A549 (cell line): Measurements from ENCODE around the gene S100A10.

ENCODE experiments used
- CBX2 ChIP-seq: fragments of 200-600 bp; sonication (generic); IDR thresholded peaks from 2 replicates; pipeline ENCODE4 v1.6.1; 2016; ENCODE audit warnings: low read depth, mild to moderate bottlenecking, borderline replicate concordance
- CEBPB ChIP-seq, 2 experiments: fragments of >200 bp in 1 of 2; sonication (Bioruptor Twin) in 1 of 2; formaldehyde crosslinking in 1 of 2; IDR thresholded peaks; 2 replicates each; pipeline ENCODE4 v1.6.1; 2012 to 2016
- CHD2 ChIP-seq: fragments of 150-350 bp; IDR thresholded peaks from 2 replicates; pipeline ENCODE4 v1.6.1; 2014; ENCODE audit warnings: low read length; ENCODE audit not compliant: partially characterized antibody
- CTCF ChIP-seq: fragments of >200 bp; sonication (Bioruptor Twin); formaldehyde crosslinking; IDR thresholded peaks from 3 replicates; pipeline ENCODE4 v1.5.1; 2016
- EP300 ChIP-seq, 2 experiments: fragments of >200 bp; sonication (Bioruptor Twin); formaldehyde crosslinking; IDR thresholded peaks; 2 replicates in 1 of 2; 3 replicates in 1 of 2; pipeline ENCODE4 v1.6.1; 2016 to 2017
- MAFK ChIP-seq: fragments of 450-650 bp; IDR thresholded peaks from 2 replicates; pipeline ENCODE4 v1.6.1; 2014; ENCODE audit not compliant: partially characterized antibody
- MAZ ChIP-seq: fragments of 150-350 bp; IDR thresholded peaks from 2 replicates; pipeline ENCODE4 v1.6.1; 2014; ENCODE audit warnings: antibody characterized with exemption, low read depth, low read length, borderline replicate concordance
- NPAS2 ChIP-seq: fragments of 250-450 bp; sonication (Bioruptor Pico); IDR thresholded peaks from 2 replicates; pipeline ENCODE4 v1.8.0; 2022; ENCODE audit warnings: mild to moderate bottlenecking, moderate library complexity, borderline replicate concordance
- PHF8 ChIP-seq: fragments of 200-600 bp; sonication (generic); IDR thresholded peaks from 2 replicates; pipeline ENCODE4 v1.6.1; 2016; ENCODE audit warnings: low read depth, mild to moderate bottlenecking, antibody characterized with exemption, moderate library complexity, borderline replicate concordance
- POLR2A ChIP-seq: IDR thresholded peaks from 2 replicates; pipeline ENCODE4 v1.6.1; 2012; ENCODE audit warnings: mild to moderate bottlenecking, low read length
- RAD21 ChIP-seq, 2 experiments: fragments of >200 bp in 1 of 2; sonication (Bioruptor Twin) in 1 of 2; formaldehyde crosslinking in 1 of 2; IDR thresholded peaks in 1 of 2; conservative IDR thresholded peaks in 1 of 2; 2 replicates in 1 of 2; 3 replicates in 1 of 2; pipeline ENCODE4 v1.6.1; 2012 to 2018; ENCODE audit warnings: inconsistent platforms in 1 of 2

GRCh38 chr1:152014943-152015342 lies 21.3 kb upstream of the S100A10 start:
- no peak for TF ChIP-seq RAD21 (conservative IDR thresholded peaks at IDR 0.05 in 1 of 2, IDR thresholded peaks at IDR 0.05 in 1 of 2)
- TF ChIP-seq CHD2 = no peak
- TF ChIP-seq CTCF = no peak
- no peak for TF ChIP-seq MAZ
- no peak for TF ChIP-seq PHF8
- TF ChIP-seq POLR2A = no peak
- no peak for TF ChIP-seq MAFK
- no peak for TF ChIP-seq NPAS2
- no peak for TF ChIP-seq CEBPB (IDR thresholded peaks at IDR 0.05)
- no peak for TF ChIP-seq CBX2
- no peak for TF ChIP-seq EP300 (IDR thresholded peaks at IDR 0.05)
